Gastroesophageal sphincter (tissue), 4 donors: Measurements from ENCODE around the gene UST. TPM values are rescaled to one million over a fixed set of nuclear protein-coding genes. Genes with fewer than 3 reads are reported as not detected.

Experiments
- ATAC-seq: fragments of 150-250 bp; one replicate; pipeline ENCODE4 v1.9.1; 2016; ENCODE audit warnings: mild to moderate bottlenecking, moderate library complexity
- H3K27ac ChIP-seq, 4 donors: fragments of 200-600 bp; sonication (generic) in 3 of 4; 1 replicate in 3 of 4; 2 replicates in 1 of 4; pipeline ENCODE4 v1.5.1; 2016 to 2019
- H3K27me3 ChIP-seq: fragments of 200-600 bp; sonication (generic); one replicate; pipeline ENCODE4 v1.5.1; 2019
- H3K36me3 ChIP-seq, 2 donors: fragments of 200-600 bp; sonication (generic); one replicate each; pipeline ENCODE4 v1.5.1; 2019; ENCODE audit warnings: control low read depth in 1 of 2
- H3K4me1 ChIP-seq, 3 donors: fragments of 200-600 bp; sonication (generic); 1 replicate in 2 of 3; 2 replicates in 1 of 3; pipeline ENCODE4 v1.5.1; 2016 to 2019; ENCODE audit warnings: control low read depth in 2 of 3
- H3K4me3 ChIP-seq, 2 donors: fragments of 200-600 bp; sonication (generic); one replicate each; pipeline ENCODE4 v1.5.1; 2019; ENCODE audit warnings: mild to moderate bottlenecking in 1 of 2, moderate library complexity in 1 of 2
- H3K9me3 ChIP-seq, 3 donors: fragments of 200-600 bp; sonication (generic); one replicate each; pipeline ENCODE4 v1.5.1; 2017 to 2019; ENCODE audit warnings: control low read depth in 2 of 3
- CTCF ChIP-seq, 4 experiments: fragments of 200-600 bp in 2 of 4; fragments of 450-650 bp in 2 of 4; sonication (generic) in 1 of 4; IDR thresholded peaks; one replicate each; pipeline ENCODE4 v1.5.1; 2017 to 2019; ENCODE audit warnings: antibody characterized with exemption in 4 of 4, mild to moderate bottlenecking in 2 of 4, moderate library complexity in 2 of 4
- EP300 ChIP-seq: sonication (generic); formaldehyde crosslinking; IDR thresholded peaks from one replicate; pipeline ENCODE4 v1.6.1; 2017; ENCODE audit warnings: antibody characterized with exemption, mild to moderate bottlenecking
- POLR2A ChIP-seq, 2 donors: fragments of 450-650 bp; IDR thresholded peaks; one replicate each; pipeline ENCODE4 v1.6.1; 2017; ENCODE audit warnings: antibody characterized with exemption in 2 of 2, mild to moderate bottlenecking in 2 of 2, moderate library complexity in 1 of 2
- POLR2AphosphoS5 ChIP-seq: sonication (generic); formaldehyde crosslinking; IDR thresholded peaks from one replicate; pipeline ENCODE4 v1.6.1; 2017; ENCODE audit warnings: antibody characterized with exemption
- WGBS, 2 donors: methylation state at CpG; one replicate each; pipeline ENCODE4 v1.1.5; 2018; ENCODE audit warnings: low coverage in 1 of 2; 5-methylcytosine and 5-hydroxymethylcytosine counted together
- total RNA-seq, 4 donors: library from RNA; depleted of rRNA; stranded (reverse); fragments of >200 nt; gene quantifications; one replicate each; pipeline ENCODE4 v1.1.0, GENCODE V29; 2016

UST gene
- total RNA-seq, 4 donors from 2014 or later = 17.4 to 48.1 (median 32.4) TPM

DNA sequence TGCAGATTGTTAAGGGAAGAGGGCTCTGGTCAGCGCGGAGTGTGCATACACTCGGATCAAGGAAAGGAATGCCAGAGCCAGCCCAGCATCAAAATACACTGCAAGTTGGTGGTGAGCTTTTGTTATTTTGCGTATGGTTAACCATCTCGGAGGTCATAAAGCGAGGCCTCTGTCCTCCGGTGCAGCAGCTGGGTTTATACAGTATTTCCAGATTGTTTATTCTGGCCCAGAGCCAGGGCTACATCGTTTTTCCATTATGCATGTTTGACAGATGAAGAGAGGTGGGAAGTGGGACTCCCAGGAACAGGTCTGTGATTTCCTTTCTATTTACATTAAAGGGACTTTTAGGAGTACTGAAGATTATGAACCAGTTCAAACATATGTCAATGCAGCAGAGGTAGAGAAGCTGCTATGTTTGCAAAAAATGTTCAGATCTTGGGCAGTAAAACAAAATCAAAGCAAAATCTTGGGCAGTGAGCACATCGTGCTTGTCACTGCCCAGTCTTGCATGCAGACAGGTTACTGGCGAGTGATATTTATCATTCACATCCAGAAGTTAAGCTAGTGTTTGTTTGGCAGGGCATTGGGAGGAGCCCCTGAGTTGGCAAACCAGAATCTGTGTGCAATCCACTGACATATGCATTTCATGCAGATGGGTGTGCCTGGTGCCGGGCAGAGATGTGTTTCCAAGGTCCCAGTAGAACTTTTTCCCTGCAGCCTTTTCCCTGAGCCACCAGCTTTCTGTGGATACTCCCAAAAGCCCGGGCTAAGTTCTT, 314.3 kb downstream of the UST start:
- ATAC-seq = no peak
- WGBS, 2 donors = 58 to 72% methylated on average over 5 to 11 of the region's 12 CpGs
- H3K4me1 ChIP-seq = peaks cover 0 to 23% (median 6%) of the 10 kb centered on the region in 3 donors

GRCh38 chr6:149061930-149062329, 315.1 kb downstream of the UST start:
- Histone ChIP-seq H3K9me3 (no peaks in the 10 kb centered on the region), H3K4me3 (no peak overlapping the region), H3K27ac (no peak overlapping the region), H3K27me3 (no peaks in the 10 kb centered on the region), H3K36me3 (no peaks in the 10 kb centered on the region), H3K4me1 (peaks cover 0 to 23% (median 6%) of the 10 kb centered on the region in 3 donors)
- no peak for ATAC-seq
- no peak for TF ChIP-seq POLR2A (IDR thresholded peaks at IDR 0.05)
- no peak for TF ChIP-seq EP300
- no peak for TF ChIP-seq POLR2AphosphoS5
- TF ChIP-seq CTCF (IDR thresholded peaks at IDR 0.05) = no peak
- WGBS, 2 donors = 97 to 100% methylated on average over 2 of the region's 2 CpGs

More for the DNA sequence above, 314.3 kb downstream of the UST start:
- no peaks in the 10 kb centered on the region for H3K9me3 ChIP-seq
- H3K36me3 ChIP-seq = no peaks in the 10 kb centered on the region
- no peaks in the 10 kb centered on the region for H3K27me3 ChIP-seq
- TF ChIP-seq POLR2A (IDR thresholded peaks at IDR 0.05) (no peak), EP300 (no peak), CTCF (IDR thresholded peaks at IDR 0.05) (no peak), POLR2AphosphoS5 (no peak)
- no peak overlapping the region for H3K27ac ChIP-seq
- no peak overlapping the region for H3K4me3 ChIP-seq

DNA sequence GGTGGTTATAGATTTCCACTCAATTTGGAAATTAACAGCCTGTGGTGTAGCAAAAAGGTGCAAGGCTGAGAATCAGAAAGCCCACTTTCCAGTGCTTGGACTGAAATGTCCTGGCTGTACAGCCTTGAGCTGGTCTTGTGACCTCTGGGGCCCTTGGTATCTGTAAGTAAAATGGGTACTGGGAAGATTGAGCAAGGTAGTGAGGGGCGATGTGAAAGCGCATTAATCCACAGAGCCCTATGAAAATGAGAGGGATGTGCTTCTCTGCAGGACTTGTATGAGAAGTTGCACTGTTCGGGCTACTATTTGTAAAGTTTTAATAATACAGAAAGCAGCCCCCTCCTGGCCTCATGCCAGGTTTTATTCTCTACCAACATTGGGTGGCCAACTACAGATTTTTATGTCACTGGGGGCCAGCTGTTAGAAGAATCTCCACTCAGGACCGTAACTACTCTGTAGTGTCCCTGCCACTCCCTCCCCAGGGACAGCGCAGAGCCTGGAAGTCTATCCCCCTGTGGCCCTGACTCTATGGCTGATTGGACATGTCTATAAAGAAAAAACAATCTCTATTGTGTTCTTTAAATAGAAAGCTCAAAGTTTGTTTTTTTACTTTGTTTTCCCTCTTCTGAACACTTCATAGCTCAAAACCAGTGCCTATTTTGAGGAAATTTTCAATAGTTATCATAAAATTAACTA, 316.0 kb downstream of the UST start:
- TF ChIP-seq POLR2A (IDR thresholded peaks at IDR 0.05) (no peak), EP300 (no peak), CTCF (IDR thresholded peaks at IDR 0.05) (no peak), POLR2AphosphoS5 (no peak)
- WGBS, 2 donors = 84 to 94% methylated on average over 4 to 5 of the region's 5 CpGs
- Histone ChIP-seq H3K36me3 (no peaks in the 10 kb centered on the region), H3K4me1 (peaks cover 0 to 23% (median 6%) of the 10 kb centered on the region in 3 donors), H3K27me3 (no peaks in the 10 kb centered on the region), H3K9me3 (no peaks in the 10 kb centered on the region), H3K27ac (no peak overlapping the region), H3K4me3 (no peak overlapping the region)
- no peak for ATAC-seq

DNA sequence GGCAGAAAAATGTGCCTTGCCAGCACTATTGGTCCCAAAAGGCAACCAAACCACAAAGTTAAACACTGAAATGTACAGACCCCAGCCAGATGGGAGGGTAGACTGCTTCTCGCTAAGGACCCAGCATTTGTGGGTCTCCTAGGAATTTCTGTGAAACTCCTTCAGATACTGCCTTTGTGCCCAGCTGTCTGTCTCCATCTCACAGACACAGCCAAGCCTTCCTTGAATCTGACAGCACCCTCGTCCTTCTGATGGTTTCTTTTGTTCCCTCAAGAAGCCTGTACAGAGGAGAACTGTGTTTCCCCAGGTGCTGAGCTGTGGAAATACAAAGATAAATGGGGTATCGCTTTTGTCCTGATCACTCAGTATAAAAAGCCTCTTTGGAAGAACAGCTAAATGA, 316.6 kb downstream of the UST start:
- Histone ChIP-seq H3K9me3 (no peaks in the 10 kb centered on the region), H3K27me3 (no peaks in the 10 kb centered on the region), H3K27ac (no peak overlapping the region), H3K4me1 (peaks cover 0 to 23% (median 6%) of the 10 kb centered on the region in 3 donors), H3K4me3 (no peak overlapping the region), H3K36me3 (no peaks in the 10 kb centered on the region)
- WGBS, 2 donors = 89 to 100% methylated on average over 1 to 2 of the region's 3 CpGs
- no peak for ATAC-seq
- TF ChIP-seq POLR2AphosphoS5 (no peak), EP300 (no peak), CTCF (IDR thresholded peaks at IDR 0.05) (no peak), POLR2A (IDR thresholded peaks at IDR 0.05) (no peak)
